Dedifferentiated amniotic fluid mesenchymal stem cell (primary cell): ENCODE measurements around the gene ATRNL1.

Experiments used
- DNase-seq: peaks from one replicate; pipeline ENCODE4 v3.0.0-alpha.2; 2016; ENCODE audit errors: extremely low spot score

Gene ATRNL1

GRCh38 chr10:115604627-115605026, 511.5 kb downstream of the ATRNL1 start:
- DNase-seq, result no peak

- DNase-seq, result peak; percentile 25
These were observed 512.9 kb downstream of the ATRNL1 start for GRCh38 chr10:115606086-115606485.

GRCh38 chr10:115606741-115607140, 513.6 kb downstream of the ATRNL1 start:
- no peak for DNase-seq

GRCh38 chr10:115624448-115624847, 531.3 kb downstream of the ATRNL1 start:
- no peak for DNase-seq

- DNase-seq, result no peak
These were observed 535.5 kb downstream of the ATRNL1 start for GRCh38 chr10:115628616-115629015.

- DNase-seq, result no peak
These were observed 545.1 kb downstream of the ATRNL1 start for GRCh38 chr10:115638246-115638645.

- DNase-seq, result no peak
These were observed 556.1 kb downstream of the ATRNL1 start for GRCh38 chr10:115649217-115649616.

GRCh38 chr10:115653473-115653872, 560.3 kb downstream of the ATRNL1 start:
- DNase-seq, result no peak

- no peak for DNase-seq
These were observed 561.8 kb downstream of the ATRNL1 start for GRCh38 chr10:115654961-115655360.

GRCh38 chr10:115657161-115657860, 564.1 kb downstream of the ATRNL1 start:
- DNase-seq, result no peak

- no peak for DNase-seq
These were observed 566.5 kb downstream of the ATRNL1 start for GRCh38 chr10:115659616-115660015.

- no peak for DNase-seq
These were observed 567.2 kb downstream of the ATRNL1 start for GRCh38 chr10:115660391-115660790.

- DNase-seq, result no peak
These were observed 569.3 kb downstream of the ATRNL1 start for GRCh38 chr10:115662422-115662821.

- DNase-seq, result no peak
These were observed 572.4 kb downstream of the ATRNL1 start for GRCh38 chr10:115665549-115665948.

- DNase-seq, result no peak
These were observed 581.3 kb downstream of the ATRNL1 start for GRCh38 chr10:115674496-115674895.

GRCh38 chr10:115696747-115697146, 603.6 kb downstream of the ATRNL1 start:
- no peak for DNase-seq

GRCh38 chr10:115706026-115706425, 612.9 kb downstream of the ATRNL1 start:
- DNase-seq, result no peak

GRCh38 chr10:115706488-115707076, 613.4 kb downstream of the ATRNL1 start:
- DNase-seq, result peak; percentile 20

- DNase-seq, result no peak
These were observed 617.0 kb downstream of the ATRNL1 start for GRCh38 chr10:115710136-115710535.

GRCh38 chr10:115711306-115711705, 618.1 kb downstream of the ATRNL1 start:
- no peak for DNase-seq

- DNase-seq, result no peak
These were observed 627.0 kb downstream of the ATRNL1 start for GRCh38 chr10:115720121-115720520.

GRCh38 chr10:115727129-115727528, 634.0 kb downstream of the ATRNL1 start:
- no peak for DNase-seq

GRCh38 chr10:115744089-115744488, 650.9 kb downstream of the ATRNL1 start:
- no peak for DNase-seq

GRCh38 chr10:115745943-115746342, 652.8 kb downstream of the ATRNL1 start:
- DNase-seq, result no peak
